ENCODE measurements around the gene ELL.
"Not testable (repeated sequence)": the region's sequence is repeated elsewhere in the genome, so short reads cannot be mapped to it uniquely, and the experiment has no call there.

DNA sequence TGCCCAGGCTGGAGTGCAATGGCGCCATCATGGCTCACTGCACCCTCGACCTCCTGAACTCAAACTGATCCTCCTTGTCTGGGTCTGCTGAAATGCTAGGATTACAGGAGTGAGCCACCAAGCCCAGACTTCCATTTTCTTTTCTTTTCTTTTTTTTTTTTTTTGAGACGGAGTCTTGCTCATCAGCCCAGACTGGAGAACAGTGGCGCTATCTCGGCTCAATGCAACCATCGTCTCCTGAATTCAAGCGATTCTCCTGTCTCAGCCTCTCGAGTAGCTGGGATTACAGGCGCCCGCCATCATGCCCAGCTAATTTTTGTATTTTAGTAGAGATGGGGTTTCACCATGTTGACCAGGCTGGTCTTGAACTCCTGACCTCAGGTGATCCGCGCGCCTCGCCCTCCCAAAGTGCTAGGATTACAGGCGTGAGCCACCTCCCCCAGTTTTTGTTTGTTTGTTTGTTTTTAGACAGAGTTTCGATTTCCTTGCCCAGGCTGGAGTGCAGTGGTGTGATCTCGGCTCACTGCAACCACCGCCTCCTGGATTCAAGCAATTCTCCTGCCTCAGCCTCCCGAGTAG lies 1.1 kb upstream of the ELL start:
- not testable (repeated sequence) for TF ChIP-seq CTCF (conservative IDR thresholded peaks at IDR 0.05); EZH2 (IDR thresholded peaks at IDR 0.05; ENCODE audit: low read depth)
